WERI-Rb-1 (cell line): ENCODE results near the gene OR14J1.

Experiments
- DNase-seq: peaks from one replicate; pipeline ENCODE4 v3.0.0-alpha.2; 2020
- H3K27ac ChIP-seq: fragments of 250-450 bp; sonication (Bioruptor Pico); 2 replicates; pipeline ENCODE4 v1.5.1; 2020; ENCODE audit warnings: mild to moderate bottlenecking, moderate library complexity
- H3K27me3 ChIP-seq: fragments of 250-450 bp; sonication (Bioruptor Pico); 2 replicates; pipeline ENCODE4 v1.5.1; 2021; ENCODE audit warnings: mild to moderate bottlenecking, low read depth, moderate library complexity; ENCODE audit not compliant: insufficient read depth, severe bottlenecking
- H3K36me3 ChIP-seq: fragments of 250-450 bp; sonication (Bioruptor Pico); 2 replicates; pipeline ENCODE4 v1.5.1; 2020; ENCODE audit warnings: mild to moderate bottlenecking, moderate library complexity
- H3K4me3 ChIP-seq: 2 replicates; pipeline ENCODE4 v1.5.1; 2011; ENCODE audit warnings: low read depth, mild to moderate bottlenecking, control low read depth, low read length
- H3K9me3 ChIP-seq: fragments of 250-450 bp; sonication (Bioruptor Pico); 2 replicates; pipeline ENCODE4 v1.5.1; 2021; ENCODE audit warnings: mild to moderate bottlenecking, moderate library complexity; ENCODE audit not compliant: severe bottlenecking
- CTCF ChIP-seq: IDR thresholded peaks from 2 replicates; pipeline ENCODE4 v1.5.1; 2011; ENCODE audit warnings: low read depth, mild to moderate bottlenecking, control low read depth, inconsistent platforms, low read length

The OR14J1 gene, protein sequence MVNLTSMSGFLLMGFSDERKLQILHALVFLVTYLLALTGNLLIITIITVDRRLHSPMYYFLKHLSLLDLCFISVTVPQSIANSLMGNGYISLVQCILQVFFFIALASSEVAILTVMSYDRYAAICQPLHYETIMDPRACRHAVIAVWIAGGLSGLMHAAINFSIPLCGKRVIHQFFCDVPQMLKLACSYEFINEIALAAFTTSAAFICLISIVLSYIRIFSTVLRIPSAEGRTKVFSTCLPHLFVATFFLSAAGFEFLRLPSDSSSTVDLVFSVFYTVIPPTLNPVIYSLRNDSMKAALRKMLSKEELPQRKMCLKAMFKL

DNA sequence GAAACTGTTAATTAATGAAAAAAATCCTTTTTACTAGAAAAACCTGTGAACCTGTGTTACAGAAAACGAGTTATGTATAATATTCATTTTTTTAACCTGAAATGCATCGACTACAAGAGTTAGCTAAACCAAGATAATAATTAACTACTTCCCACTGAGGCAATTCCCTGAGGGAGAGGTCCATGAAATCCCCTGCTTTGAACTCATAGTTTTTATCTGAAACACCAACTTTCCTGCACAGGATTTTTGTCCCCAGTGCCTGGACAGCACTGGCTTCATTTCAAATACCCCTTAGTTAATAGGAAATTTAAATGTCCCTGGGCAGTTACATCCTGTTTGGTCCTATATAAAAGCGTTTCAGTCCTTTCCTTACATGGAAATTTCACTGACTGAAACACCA lies at the start of gene OR14J1:
Gene OR14J1, plus strand, starts transcription at position 386 of the 400 bp plus-strand sequence. CDS start 4,989 bp downstream, outside the sequence.
- DNase-seq = no peak
- H3K27me3 ChIP-seq = peaks cover 57% of the 10 kb centered on the region
- no peak within 1 kb of the TSS for H3K4me3 ChIP-seq
- no peaks in the 10 kb centered on the region for H3K9me3 ChIP-seq
- no peak within 1 kb of the TSS for H3K27ac ChIP-seq
- H3K36me3 ChIP-seq = no peaks in the 10 kb centered on the region
- TF ChIP-seq CTCF = no peak

GRCh38 chr6:29251736-29252135 lies 49.8 kb upstream of the OR14J1 start:
- no peak for DNase-seq
- H3K27me3 ChIP-seq = peaks cover 97% of the 10 kb centered on the region
- no peak overlapping the region for H3K4me3 ChIP-seq
- H3K36me3 ChIP-seq = no peaks in the 10 kb centered on the region
- H3K27ac ChIP-seq = no peak overlapping the region
- no peak for TF ChIP-seq CTCF
- H3K9me3 ChIP-seq = no peaks in the 10 kb centered on the region

GRCh38 chr6:29255530-29255929 lies 46.0 kb upstream of the OR14J1 start:
- TF ChIP-seq CTCF = no peak
- H3K27me3 ChIP-seq = peaks cover 84% of the 10 kb centered on the region
- no peak overlapping the region for H3K27ac ChIP-seq
- H3K9me3 ChIP-seq = no peaks in the 10 kb centered on the region
- H3K36me3 ChIP-seq = no peaks in the 10 kb centered on the region
- no peak overlapping the region for H3K4me3 ChIP-seq
- no peak for DNase-seq

DNA sequence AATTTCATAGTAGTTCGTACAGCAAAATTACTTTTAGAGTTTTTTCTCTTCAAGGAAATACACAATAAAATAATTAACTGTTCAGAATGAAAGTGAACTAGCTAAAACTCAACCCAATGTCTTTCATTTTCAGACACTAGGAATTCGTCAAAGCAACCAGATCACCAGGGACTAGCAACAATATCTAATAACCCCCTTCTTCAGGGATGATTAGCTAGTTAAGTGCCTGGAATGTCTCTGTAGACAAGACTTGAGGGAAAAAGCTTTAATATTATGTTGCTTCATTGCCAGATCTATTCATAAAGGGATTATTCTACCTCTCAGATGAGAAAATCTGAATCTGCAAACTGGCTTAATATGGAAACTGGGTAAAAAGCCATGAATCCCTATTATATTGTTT lies 41.8 kb upstream of the OR14J1 start:
- DNase-seq = no peak
- Histone ChIP-seq H3K27me3 (peaks cover 78% of the 10 kb centered on the region), H3K36me3 (no peaks in the 10 kb centered on the region), H3K27ac (no peak overlapping the region), H3K4me3 (no peak overlapping the region), H3K9me3 (no peaks in the 10 kb centered on the region)
- no peak for TF ChIP-seq CTCF

DNA sequence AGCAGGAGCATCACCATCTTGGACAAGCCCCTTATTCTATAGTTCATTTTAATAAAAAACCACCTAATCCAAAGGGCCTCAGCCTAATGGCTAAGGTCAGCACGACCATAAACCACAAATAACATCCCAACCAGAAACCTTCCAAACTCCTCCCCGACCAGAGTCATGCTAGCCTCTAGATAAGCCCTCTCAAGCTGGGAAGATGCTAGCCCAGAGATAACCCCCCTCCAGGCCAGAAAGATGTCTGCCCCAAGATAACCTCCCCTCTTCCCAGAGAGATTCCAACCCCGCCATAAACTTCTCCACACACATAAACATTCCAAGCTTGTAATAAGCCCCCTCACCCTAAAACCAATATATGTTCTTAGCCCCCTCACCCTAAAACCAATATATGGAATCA lies 38.5 kb upstream of the OR14J1 start:
- Histone ChIP-seq H3K36me3 (no peaks in the 10 kb centered on the region), H3K4me3 (no peak overlapping the region), H3K27me3 (peaks cover 81% of the 10 kb centered on the region), H3K9me3 (no peaks in the 10 kb centered on the region), H3K27ac (no peak overlapping the region)
- DNase-seq = no peak
- no peak for TF ChIP-seq CTCF

GRCh38 chr6:29294499-29294914 lies 7.0 kb upstream of the OR14J1 start:
- TF ChIP-seq CTCF = no peak
- H3K36me3 ChIP-seq = no peaks in the 10 kb centered on the region
- H3K9me3 ChIP-seq = no peaks in the 10 kb centered on the region
- no peak overlapping the region for H3K27ac ChIP-seq
- no peak for DNase-seq
- peaks cover 71% of the 10 kb centered on the region for H3K27me3 ChIP-seq
- no peak overlapping the region for H3K4me3 ChIP-seq
